SK-N-MC (cell line): ENCODE results near the gene ZMIZ1.

ENCODE experiments used
- EZH2 ChIP-seq: fragments of 200-600 bp; sonication (generic); IDR thresholded peaks from one replicate; pipeline ENCODE4 v1.6.1; 2017; ENCODE audit warnings: antibody characterized with exemption
- FOXP2 ChIP-seq: optimal IDR thresholded peaks from 2 replicates; pipeline ENCODE3; 2011; ENCODE audit warnings: mild to moderate bottlenecking, moderate library complexity; ENCODE audit not compliant: insufficient read depth; ENCODE audit errors: extremely low read length, control extremely low read depth
- POLR2AphosphoS5 ChIP-seq: IDR thresholded peaks from 2 replicates; pipeline ENCODE4 v1.6.1; 2012; ENCODE audit warnings: mild to moderate bottlenecking, low read depth, low read length, borderline replicate concordance

DNA sequence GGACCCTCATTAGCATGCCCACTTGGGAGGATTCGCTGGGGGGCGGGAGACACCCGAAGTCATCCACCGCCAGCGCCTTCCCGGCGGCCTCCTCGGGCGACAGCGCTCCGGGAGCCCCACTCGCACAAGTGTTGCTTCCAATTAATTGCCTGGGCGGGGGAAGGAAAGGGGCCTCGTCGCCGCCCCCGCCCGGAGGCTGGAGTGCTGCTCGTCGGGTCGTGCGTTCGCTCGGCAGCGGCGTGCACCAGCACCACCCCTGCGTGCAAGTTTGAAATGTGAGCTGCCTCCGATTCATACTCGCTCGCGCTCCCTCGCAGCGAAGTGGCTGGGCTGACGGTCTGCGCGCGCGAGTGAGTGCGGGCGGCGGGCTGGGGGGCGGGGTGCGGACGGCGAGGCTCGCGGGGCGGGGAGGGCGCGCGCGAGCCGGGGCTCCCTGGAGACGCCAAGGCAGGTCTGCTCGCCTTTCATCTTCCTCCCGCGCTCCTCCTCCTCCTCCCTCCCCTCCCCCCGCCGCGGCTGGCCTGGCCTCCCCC is 173.9 kb downstream of the ZMIZ1 start:
- TF ChIP-seq EZH2 = no peak
- no peak for TF ChIP-seq FOXP2
- TF ChIP-seq POLR2AphosphoS5 = peak; percentile 58; the same call in 1 of the 2 replicates
